ENCODE results near the gene TRIP12. TPM values are rescaled to one million over a fixed set of nuclear protein-coding genes. Genes with fewer than 3 reads are reported as not detected.

Gene TRIP12
- total RNA-seq, 1 experiment from 2014 or later: 166 TPM

DNA sequence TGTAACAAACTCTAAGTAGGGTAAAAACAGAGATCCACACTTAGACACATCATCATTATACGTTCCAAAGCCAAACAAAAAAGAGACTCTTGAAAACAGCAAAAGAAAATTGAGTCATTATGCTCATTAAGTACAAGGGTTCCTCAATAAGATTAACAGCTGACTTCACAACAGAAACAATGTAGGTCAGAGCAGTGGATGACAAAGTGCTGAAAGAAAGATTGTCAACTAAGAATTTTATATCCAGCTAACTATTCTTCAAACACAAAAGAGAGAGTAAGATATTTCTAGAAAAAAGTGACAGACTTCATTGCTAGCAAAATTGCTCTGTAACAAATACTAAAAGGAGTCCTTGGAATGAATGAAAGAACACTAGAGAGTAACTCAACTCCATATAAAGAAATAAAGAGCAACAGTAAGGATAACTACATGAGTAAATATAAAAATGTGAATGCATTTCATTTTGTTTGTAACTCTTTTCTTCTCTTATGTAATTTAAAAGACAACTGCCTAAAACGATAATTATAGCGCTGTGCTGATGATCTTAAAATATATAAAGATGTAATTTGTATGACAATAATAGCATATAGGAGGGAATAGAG is 183.7 kb downstream of the TRIP12 start:
- Histone ChIP-seq H2BK120ac (ENCODE audit: low read depth, low read length, poor library complexity, severe bottlenecking) (no peak overlapping the region), H3K14ac (ENCODE audit: insufficient read depth, low read length) (no peak overlapping the region), H2BK20ac (ENCODE audit: low read depth, low read length, poor library complexity, severe bottlenecking) (no peak overlapping the region), H3K23ac (ENCODE audit: insufficient read length, low read depth, low read length) (no peak overlapping the region), H2BK15ac (ENCODE audit: low read depth, low read length) (no peak overlapping the region), H3K9ac (ENCODE audit: extremely low read depth, insufficient read length, low read length) (no peak overlapping the region), H2BK5ac (ENCODE audit: insufficient read length, low read length) (no peak overlapping the region), H2AFZ (ENCODE audit: low read length) (no peak overlapping the region), H4K5ac (ENCODE audit: insufficient read length, low read depth, low read length) (no peak overlapping the region), H3K23me2 (ENCODE audit: insufficient read length, low read depth, low read length, poor library complexity, severe bottlenecking) (no peaks in the 10 kb centered on the region), H2BK12ac (ENCODE audit: insufficient read length, low read depth, low read length) (no peak overlapping the region), H4K20me1 (ENCODE audit: control insufficient read depth, insufficient read depth, insufficient read length) (no peaks in the 10 kb centered on the region), H2AK5ac (ENCODE audit: insufficient read length, low read length) (no peak overlapping the region), H3K27ac (ENCODE audit: insufficient read length, low read depth, low read length) (no peak overlapping the region), H4K91ac (ENCODE audit: insufficient read length, low read depth, low read length) (no peak overlapping the region), H3K79me2 (ENCODE audit: insufficient read depth, low read length) (no peaks in the 10 kb centered on the region; the same call in 1 of the 2 replicates), H3K4me1 (ENCODE audit: insufficient read depth, low read length) (peaks cover 11% of the 10 kb centered on the region), H3T11ph (ENCODE audit: low read length) (no peak overlapping the region), H3K27me3 (ENCODE audit: insufficient read depth, low read length) (no peaks in the 10 kb centered on the region), H3K18ac (ENCODE audit: insufficient read length, low read depth, low read length) (no peak overlapping the region), H3K4ac (ENCODE audit: low read depth, low read length) (no peak overlapping the region), H3K56ac (ENCODE audit: insufficient read length, low read depth, low read length) (no peak overlapping the region), H4K8ac (replicated peaks; ENCODE audit: insufficient read length, low read depth, low read length) (no peak overlapping the region), H3K4me2 (ENCODE audit: insufficient read depth, insufficient read length, low read length) (no peak overlapping the region), H3K9me3 (ENCODE audit: control insufficient read depth, low read depth, low read length) (no peaks in the 10 kb centered on the region), H3K79me1 (ENCODE audit: insufficient read depth, low read depth, low read length, poor library complexity, severe bottlenecking) (no peaks in the 10 kb centered on the region)
- TF ChIP-seq, protein P1, sequence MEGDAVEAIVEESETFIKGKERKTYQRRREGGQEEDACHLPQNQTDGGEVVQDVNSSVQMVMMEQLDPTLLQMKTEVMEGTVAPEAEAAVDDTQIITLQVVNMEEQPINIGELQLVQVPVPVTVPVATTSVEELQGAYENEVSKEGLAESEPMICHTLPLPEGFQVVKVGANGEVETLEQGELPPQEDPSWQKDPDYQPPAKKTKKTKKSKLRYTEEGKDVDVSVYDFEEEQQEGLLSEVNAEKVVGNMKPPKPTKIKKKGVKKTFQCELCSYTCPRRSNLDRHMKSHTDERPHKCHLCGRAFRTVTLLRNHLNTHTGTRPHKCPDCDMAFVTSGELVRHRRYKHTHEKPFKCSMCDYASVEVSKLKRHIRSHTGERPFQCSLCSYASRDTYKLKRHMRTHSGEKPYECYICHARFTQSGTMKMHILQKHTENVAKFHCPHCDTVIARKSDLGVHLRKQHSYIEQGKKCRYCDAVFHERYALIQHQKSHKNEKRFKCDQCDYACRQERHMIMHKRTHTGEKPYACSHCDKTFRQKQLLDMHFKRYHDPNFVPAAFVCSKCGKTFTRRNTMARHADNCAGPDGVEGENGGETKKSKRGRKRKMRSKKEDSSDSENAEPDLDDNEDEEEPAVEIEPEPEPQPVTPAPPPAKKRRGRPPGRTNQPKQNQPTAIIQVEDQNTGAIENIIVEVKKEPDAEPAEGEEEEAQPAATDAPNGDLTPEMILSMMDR (conservative IDR thresholded peaks at IDR 0.05): no peak
- Mint-ChIP-seq H3K27ac (no peak overlapping the region), H3K4me3 (no peak overlapping the region), H3K36me3 (ENCODE audit: insufficient read depth in 1 of 3, low read depth in 3 of 3) (peaks cover 15 to 49% (median 27%) of the 10 kb centered on the region in 3 experiments), H3K27me3 (ENCODE audit: low read depth) (peaks cover 2% of the 10 kb centered on the region; the same call in 1 of the 2 replicates), H3K4me1 (peaks cover 12 to 16% of the 10 kb centered on the region in 2 experiments), H3K9me3 (peaks cover 51 to 56% of the 10 kb centered on the region in 2 experiments)
- WGBS (ENCODE audit: extremely low coverage, insufficient read length, low lambda C conversion rate): no CpG with 5 or more reads among the region's 3 CpGs
- no peak for DNase-seq

All from H9 (cell line).